Measurements from ENCODE around the gene DIABLO.

GRCh38 chr12:122187466-122187865 lies 38.4 kb downstream of the DIABLO start:
- TF ChIP-seq CTCF (IDR thresholded peaks at IDR 0.05; ENCODE audit: insufficient read depth, low read depth, low read length): no peak
- TF ChIP-seq EZH2 (IDR thresholded peaks at IDR 0.05; ENCODE audit: insufficient read depth, low read length): no peak

Data from astrocyte (in vitro differentiated cells and primary cell).